ENCODE results near the gene ADAM17.

The ADAM17 gene

DNA sequence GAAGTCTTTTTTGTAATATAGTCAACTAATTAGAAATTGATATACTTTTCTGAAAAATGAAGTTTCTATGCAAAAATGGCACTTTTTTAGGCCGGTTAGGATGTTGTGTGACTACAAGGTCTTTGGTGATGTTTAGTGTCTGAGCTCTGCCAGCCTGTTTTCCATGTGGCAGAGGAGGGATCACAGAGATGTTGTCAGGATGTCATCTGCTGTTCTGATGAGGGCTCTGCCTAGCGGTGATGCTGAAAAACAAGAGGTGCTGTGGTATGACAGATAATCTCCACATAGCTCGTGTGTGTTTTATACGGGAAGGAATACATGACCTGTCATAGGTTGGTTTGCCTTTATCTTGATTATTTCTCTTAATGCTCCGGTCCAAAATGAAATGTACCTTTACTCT is 93.3 kb downstream of the ADAM17 start:
- no peak for DNase-seq (ENCODE audit: low read depth)
- no peak overlapping the region for H3K4me3 ChIP-seq (ENCODE audit: low read length)
- TF ChIP-seq, protein P1, sequence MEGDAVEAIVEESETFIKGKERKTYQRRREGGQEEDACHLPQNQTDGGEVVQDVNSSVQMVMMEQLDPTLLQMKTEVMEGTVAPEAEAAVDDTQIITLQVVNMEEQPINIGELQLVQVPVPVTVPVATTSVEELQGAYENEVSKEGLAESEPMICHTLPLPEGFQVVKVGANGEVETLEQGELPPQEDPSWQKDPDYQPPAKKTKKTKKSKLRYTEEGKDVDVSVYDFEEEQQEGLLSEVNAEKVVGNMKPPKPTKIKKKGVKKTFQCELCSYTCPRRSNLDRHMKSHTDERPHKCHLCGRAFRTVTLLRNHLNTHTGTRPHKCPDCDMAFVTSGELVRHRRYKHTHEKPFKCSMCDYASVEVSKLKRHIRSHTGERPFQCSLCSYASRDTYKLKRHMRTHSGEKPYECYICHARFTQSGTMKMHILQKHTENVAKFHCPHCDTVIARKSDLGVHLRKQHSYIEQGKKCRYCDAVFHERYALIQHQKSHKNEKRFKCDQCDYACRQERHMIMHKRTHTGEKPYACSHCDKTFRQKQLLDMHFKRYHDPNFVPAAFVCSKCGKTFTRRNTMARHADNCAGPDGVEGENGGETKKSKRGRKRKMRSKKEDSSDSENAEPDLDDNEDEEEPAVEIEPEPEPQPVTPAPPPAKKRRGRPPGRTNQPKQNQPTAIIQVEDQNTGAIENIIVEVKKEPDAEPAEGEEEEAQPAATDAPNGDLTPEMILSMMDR (conservative IDR thresholded peaks at IDR 0.05; ENCODE audit: low read depth, low read length): no peak

GRCh38 chr2:9461079-9461478 is 94.6 kb downstream of the ADAM17 start:
- no peak overlapping the region for H3K4me3 ChIP-seq (ENCODE audit: low read length)
- DNase-seq (ENCODE audit: low read depth): no peak
- TF ChIP-seq, protein P1 (conservative IDR thresholded peaks at IDR 0.05; ENCODE audit: low read depth, low read length): no peak

DNA sequence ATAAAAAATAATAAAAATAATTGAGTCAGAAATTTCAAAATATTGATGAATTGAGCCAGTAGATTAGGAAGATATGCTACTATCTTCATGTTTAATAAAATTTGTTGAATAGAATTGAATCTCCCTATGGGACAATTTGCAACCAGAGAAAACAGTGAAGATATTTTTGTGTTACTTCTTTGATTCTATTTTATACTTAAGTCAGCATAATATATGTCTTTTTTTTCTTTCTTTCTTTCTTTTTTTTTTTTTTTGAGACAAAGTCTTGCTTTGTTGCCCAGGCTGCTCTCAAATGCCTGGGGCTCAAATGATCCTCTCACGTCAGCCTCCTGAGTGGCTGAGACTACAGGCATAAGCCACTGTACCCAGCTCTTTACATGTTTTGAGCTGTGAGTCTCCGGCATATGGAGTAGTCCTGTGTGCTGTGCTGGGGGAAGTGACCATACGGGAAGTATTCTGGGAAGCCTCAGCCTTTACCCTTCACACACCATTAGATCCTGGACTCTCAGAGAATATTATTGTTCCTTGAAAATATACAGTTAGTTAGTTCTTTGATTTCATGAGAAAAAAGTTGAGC is 95.1 kb downstream of the ADAM17 start:
- no peak for DNase-seq (ENCODE audit: low read depth)
- H3K4me3 ChIP-seq (ENCODE audit: low read length): no peak overlapping the region
- TF ChIP-seq, protein P1 (conservative IDR thresholded peaks at IDR 0.05; ENCODE audit: low read depth, low read length): no peak

DNA sequence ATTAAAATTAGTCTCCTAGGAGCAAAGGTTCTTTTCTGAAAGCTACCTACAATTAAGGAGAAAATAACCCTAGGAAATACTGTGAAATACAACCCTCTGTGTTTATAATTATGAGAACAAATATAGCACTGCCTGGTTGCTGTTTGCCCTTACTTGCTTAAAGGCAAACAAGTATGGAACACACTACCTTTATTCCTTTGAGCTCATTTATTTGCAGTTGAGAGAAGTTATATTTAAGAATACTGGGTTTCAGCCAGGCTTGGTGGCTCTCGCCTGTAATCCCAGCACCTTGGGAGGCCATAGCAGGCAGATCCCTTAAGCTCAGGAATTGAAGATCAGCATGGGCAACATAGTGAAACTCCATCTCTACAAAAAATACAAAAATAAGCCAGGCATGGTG is 104.4 kb downstream of the ADAM17 start:
- DNase-seq (ENCODE audit: low read depth): no peak
- H3K4me3 ChIP-seq (ENCODE audit: low read length): no peak overlapping the region
- TF ChIP-seq, protein P1 (conservative IDR thresholded peaks at IDR 0.05; ENCODE audit: low read depth, low read length): no peak

GRCh38 chr2:9445089-9445488 is 110.5 kb downstream of the ADAM17 start:
- H3K4me3 ChIP-seq (ENCODE audit: low read length): no peak overlapping the region
- no peak for DNase-seq (ENCODE audit: low read depth)
- TF ChIP-seq, protein P1 (conservative IDR thresholded peaks at IDR 0.05; ENCODE audit: low read depth, low read length): no peak

- H3K4me3 ChIP-seq (ENCODE audit: low read length): no peak overlapping the region
- TF ChIP-seq, protein P1 (conservative IDR thresholded peaks at IDR 0.05; ENCODE audit: low read depth, low read length): no peak
- no peak for DNase-seq (ENCODE audit: low read depth)
Measured at GRCh38 chr2:9443526-9443925, 112.1 kb downstream of the ADAM17 start.

DNA sequence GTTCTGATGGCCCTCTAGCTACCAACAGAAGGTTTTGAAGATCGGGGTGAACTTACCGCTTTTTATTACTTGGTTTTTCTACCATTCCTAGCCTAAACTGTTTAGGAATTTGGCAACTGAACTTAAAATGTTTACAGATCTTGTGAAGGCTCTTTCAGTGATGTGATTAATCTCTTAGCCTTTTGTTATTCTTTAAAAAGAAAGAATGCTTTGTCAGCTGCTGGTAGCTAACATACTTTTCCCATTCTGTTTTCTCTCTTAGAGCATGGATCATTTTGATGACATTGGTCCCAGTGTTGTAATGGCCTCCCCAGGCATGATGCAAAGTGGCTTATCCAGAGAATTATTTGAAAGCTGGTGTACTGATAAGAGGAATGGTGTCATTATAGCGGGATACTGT is 114.1 kb downstream of the ADAM17 start:
- no peak for DNase-seq (ENCODE audit: low read depth)
- H3K4me3 ChIP-seq (ENCODE audit: low read length): no peak overlapping the region
- TF ChIP-seq, protein P1 (conservative IDR thresholded peaks at IDR 0.05; ENCODE audit: low read depth, low read length): no peak
